HepG2 (cell line): ENCODE results near the gene FCER1G. TPM values are rescaled to one million over a fixed set of nuclear protein-coding genes. Genes with fewer than 3 reads are reported as not detected.

ENCODE experiments used
- FOXK2 ChIP-seq: fragments of 450-650 bp; IDR thresholded peaks from 2 replicates; pipeline ENCODE4 v1.6.1; 2016
- MXI1 ChIP-seq: IDR thresholded peaks from 3 replicates; pipeline ENCODE4 v1.6.1; 2012; ENCODE audit warnings: low read depth, low read length, inconsistent platforms, borderline replicate concordance
- RELA ChIP-seq: sonication (generic); formaldehyde crosslinking; IDR thresholded peaks from 2 replicates; pipeline ENCODE4 v1.4.0; 2020; ENCODE audit warnings: missing genetic modification reagents
- THYN1 ChIP-seq: sonication (generic); formaldehyde crosslinking; IDR thresholded peaks from 2 replicates; pipeline ENCODE4 v1.8.1; 2023; ENCODE audit warnings: low read depth, mild to moderate bottlenecking, moderate library complexity, missing genetic modification reagents, borderline replicate concordance
- ZBTB3 ChIP-seq: sonication (generic); formaldehyde crosslinking; IDR thresholded peaks from 2 replicates; pipeline ENCODE4 v1.4.0; 2020; ENCODE audit warnings: low read depth, mild to moderate bottlenecking, moderate library complexity, missing genetic modification reagents, borderline replicate concordance
- ZNF460 ChIP-seq: sonication (generic); formaldehyde crosslinking; IDR thresholded peaks from 2 replicates; pipeline ENCODE4 v1.5.1; 2020; ENCODE audit warnings: missing genetic modification reagents, mild to moderate bottlenecking, borderline replicate concordance
- ZSCAN30 ChIP-seq: sonication (generic); formaldehyde crosslinking; IDR thresholded peaks from 2 replicates; pipeline ENCODE4 v1.5.0; 2020; ENCODE audit warnings: mild to moderate bottlenecking, missing genetic modification reagents
- polyA plus RNA-seq, 8 experiments: library from polyadenylated mRNA; depleted of rRNA in 3 of 8; stranded (reverse) in 7 of 8; unstranded in 1 of 8; fragments of >200 nt; fragmentation: Illumina TruSeq in 4 of 8; extraction: Trizol in 4 of 8; gene quantifications; 2 replicates each; pipeline versions ENCODE4 v1.2.1 to v1.2.3, GENCODE V29; 2011 to 2016; ENCODE audit warnings: low read depth in 4 of 8, missing spikeins in 1 of 8, mixed read lengths in 1 of 8; ENCODE audit not compliant: insufficient read depth in 1 of 8
- total RNA-seq, 5 experiments: library from RNA; depleted of rRNA; stranded (reverse); fragments of >200 nt; fragmentation: Illumina TruSeq; extraction: Trizol; gene quantifications; 2 replicates each; pipeline ENCODE4 v1.2.3, GENCODE V29; 2016; ENCODE audit warnings: low read depth in 1 of 5
- TF ChIP-seq, protein P1 (sequence below), 2 experiments: IDR thresholded peaks; 2 replicates each; pipeline ENCODE4 v1.6.1; 2011 to 2012; ENCODE audit warnings: low read length in 2 of 2, borderline replicate concordance in 1 of 2, low read depth in 1 of 2, mild to moderate bottlenecking in 1 of 2, moderate library complexity in 1 of 2
- TF ChIP-seq, protein P2 (sequence below): sonication (generic); formaldehyde crosslinking; IDR thresholded peaks from 2 replicates; pipeline ENCODE4 v1.5.0; 2020; ENCODE audit warnings: mild to moderate bottlenecking, missing genetic modification reagents
- TF ChIP-seq, protein P3 (sequence below): sonication (generic); formaldehyde crosslinking; IDR thresholded peaks from 2 replicates; pipeline ENCODE4 v1.4.0; 2020; ENCODE audit warnings: mild to moderate bottlenecking, missing genetic modification reagents
- TF ChIP-seq, protein P4 (sequence below): sonication (generic); formaldehyde crosslinking; IDR thresholded peaks from 2 replicates; pipeline ENCODE4 v1.5.0; 2020; ENCODE audit warnings: missing genetic modification reagents
- TF ChIP-seq, protein P5 (sequence below): sonication (generic); formaldehyde crosslinking; IDR thresholded peaks from 2 replicates; pipeline ENCODE4 v1.4.0; 2020; ENCODE audit warnings: mild to moderate bottlenecking, missing genetic modification reagents

The FCER1G gene
- total and polyA plus RNA-seq, 2 of the 13 experiments (the other 11 are each of a cell fraction or from before 2014, with no cell fraction given), result 1.3 to 6.4 TPM

DNA sequence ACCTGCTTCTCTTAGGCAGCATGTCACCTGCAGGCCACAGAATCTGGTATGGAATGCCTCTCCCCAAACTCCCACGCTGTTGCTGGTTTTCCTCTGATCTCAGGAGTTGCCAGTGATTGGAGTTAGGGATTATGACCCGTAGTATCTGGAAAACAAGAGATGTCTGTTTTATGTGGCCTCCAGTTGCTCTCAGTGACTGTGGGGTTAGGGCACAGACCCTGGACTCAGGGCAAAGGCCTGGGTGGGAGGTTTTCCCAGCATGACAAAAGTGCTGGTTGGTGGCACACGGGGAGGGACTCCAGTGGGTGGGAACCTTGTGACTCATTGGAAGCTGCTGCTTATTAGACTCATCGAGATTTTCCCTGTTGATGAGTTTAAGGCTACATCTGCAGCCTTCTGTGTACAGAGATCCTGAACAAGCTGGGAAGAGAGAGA lies 23.0 kb downstream of the FCER1G start, which contains the start of gene NR1I3 (continued):
- TF ChIP-seq, protein P1, sequence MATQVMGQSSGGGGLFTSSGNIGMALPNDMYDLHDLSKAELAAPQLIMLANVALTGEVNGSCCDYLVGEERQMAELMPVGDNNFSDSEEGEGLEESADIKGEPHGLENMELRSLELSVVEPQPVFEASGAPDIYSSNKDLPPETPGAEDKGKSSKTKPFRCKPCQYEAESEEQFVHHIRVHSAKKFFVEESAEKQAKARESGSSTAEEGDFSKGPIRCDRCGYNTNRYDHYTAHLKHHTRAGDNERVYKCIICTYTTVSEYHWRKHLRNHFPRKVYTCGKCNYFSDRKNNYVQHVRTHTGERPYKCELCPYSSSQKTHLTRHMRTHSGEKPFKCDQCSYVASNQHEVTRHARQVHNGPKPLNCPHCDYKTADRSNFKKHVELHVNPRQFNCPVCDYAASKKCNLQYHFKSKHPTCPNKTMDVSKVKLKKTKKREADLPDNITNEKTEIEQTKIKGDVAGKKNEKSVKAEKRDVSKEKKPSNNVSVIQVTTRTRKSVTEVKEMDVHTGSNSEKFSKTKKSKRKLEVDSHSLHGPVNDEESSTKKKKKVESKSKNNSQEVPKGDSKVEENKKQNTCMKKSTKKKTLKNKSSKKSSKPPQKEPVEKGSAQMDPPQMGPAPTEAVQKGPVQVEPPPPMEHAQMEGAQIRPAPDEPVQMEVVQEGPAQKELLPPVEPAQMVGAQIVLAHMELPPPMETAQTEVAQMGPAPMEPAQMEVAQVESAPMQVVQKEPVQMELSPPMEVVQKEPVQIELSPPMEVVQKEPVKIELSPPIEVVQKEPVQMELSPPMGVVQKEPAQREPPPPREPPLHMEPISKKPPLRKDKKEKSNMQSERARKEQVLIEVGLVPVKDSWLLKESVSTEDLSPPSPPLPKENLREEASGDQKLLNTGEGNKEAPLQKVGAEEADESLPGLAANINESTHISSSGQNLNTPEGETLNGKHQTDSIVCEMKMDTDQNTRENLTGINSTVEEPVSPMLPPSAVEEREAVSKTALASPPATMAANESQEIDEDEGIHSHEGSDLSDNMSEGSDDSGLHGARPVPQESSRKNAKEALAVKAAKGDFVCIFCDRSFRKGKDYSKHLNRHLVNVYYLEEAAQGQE (IDR thresholded peaks at IDR 0.05; ENCODE audit: borderline replicate concordance in 1 of 2, low read depth in 1 of 2, low read length in 2 of 2), result no peak
- TF ChIP-seq THYN1 (CRISPR knock-in tag), result no peak
- TF ChIP-seq FOXK2, result peak; percentile 56; the same call in 1 of the 2 replicates
- TF ChIP-seq, protein P2, sequence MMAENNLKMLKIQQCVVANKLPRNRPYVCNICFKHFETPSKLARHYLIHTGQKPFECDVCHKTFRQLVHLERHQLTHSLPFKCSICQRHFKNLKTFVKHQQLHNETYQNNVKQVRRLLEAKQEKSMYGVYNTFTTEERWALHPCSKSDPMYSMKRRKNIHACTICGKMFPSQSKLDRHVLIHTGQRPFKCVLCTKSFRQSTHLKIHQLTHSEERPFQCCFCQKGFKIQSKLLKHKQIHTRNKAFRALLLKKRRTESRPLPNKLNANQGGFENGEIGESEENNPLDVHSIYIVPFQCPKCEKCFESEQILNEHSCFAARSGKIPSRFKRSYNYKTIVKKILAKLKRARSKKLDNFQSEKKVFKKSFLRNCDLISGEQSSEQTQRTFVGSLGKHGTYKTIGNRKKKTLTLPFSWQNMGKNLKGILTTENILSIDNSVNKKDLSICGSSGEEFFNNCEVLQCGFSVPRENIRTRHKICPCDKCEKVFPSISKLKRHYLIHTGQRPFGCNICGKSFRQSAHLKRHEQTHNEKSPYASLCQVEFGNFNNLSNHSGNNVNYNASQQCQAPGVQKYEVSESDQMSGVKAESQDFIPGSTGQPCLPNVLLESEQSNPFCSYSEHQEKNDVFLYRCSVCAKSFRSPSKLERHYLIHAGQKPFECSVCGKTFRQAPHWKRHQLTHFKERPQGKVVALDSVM, result no peak
- TF ChIP-seq, protein P3, sequence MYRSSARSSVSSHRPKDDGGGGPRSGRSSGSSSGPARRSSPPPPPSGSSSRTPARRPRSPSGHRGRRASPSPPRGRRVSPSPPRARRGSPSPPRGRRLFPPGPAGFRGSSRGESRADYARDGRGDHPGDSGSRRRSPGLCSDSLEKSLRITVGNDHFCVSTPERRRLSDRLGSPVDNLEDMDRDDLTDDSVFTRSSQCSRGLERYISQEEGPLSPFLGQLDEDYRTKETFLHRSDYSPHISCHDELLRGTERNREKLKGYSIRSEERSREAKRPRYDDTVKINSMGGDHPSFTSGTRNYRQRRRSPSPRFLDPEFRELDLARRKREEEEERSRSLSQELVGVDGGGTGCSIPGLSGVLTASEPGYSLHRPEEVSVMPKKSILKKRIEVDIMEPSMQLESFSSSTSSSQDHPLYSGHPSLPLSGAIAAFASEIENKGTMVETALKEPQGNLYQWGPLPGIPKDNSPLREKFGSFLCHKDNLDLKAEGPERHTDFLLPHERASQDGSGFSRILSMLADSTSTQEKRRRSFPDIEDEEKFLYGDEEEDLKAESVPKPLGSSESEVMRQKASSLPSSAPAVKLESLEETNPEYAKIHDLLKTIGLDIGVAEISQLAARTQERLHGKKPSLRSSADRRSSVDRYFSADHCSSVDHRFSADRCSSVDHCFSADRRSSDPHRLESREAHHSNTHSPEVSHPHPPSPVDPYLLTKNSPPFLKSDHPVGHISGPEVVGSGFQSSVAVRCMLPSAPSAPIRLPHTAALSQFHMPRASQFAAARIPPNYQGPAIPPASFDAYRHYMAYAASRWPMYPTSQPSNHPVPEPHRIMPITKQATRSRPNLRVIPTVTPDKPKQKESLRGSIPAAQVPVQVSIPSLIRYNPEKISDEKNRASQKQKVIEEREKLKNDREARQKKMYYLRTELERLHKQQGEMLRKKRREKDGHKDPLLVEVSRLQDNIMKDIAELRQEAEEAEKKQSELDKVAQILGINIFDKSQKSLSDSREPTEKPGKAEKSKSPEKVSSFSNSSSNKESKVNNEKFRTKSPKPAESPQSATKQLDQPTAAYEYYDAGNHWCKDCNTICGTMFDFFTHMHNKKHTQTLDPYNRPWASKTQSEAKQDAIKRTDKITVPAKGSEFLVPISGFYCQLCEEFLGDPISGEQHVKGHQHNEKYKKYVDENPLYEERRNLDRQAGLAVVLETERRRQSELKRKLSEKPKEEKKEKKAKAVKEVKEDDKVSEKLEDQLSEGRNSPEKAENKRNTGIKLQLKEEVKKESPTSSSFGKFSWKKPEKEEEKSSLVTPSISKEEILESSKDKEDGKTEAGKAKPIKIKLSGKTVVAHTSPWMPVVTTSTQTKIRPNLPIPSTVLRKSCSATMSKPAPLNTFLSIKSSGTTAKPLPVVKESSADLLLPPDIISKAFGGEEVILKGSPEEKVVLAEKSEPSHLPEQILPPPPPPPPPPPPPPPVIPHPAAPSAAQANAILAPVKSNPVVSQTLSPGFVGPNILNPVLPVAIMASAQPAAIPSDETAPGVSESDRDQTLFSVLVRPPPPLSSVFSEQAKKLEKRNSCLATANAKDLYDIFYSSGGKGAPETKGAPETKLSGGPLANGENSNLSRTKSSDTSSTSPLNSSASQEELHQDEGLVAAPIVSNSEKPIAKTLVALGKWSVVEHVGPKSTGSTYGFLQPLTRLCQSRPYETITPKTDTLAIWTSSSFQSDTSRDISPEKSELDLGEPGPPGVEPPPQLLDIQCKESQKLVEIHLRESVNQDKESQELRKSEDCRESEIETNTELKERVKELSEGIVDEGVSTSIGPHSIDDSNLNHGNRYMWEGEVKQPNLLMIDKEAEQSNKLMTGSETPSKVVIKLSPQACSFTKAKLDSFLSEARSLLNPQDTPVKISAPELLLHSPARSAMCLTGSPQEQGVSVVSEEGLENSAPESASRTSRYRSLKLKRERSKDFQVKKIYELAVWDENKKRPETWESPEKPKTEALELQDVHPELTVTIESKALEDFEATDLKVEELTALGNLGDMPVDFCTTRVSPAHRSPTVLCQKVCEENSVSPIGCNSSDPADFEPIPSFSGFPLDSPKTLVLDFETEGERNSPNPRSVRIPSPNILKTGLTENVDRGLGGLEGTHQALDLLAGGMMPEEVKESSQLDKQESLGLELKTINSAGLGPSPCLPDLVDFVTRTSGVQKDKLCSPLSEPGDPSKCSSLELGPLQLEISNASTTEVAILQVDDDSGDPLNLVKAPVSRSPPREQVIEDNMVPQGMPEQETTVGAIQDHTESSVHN (CRISPR knock-in tag), result no peak
- TF ChIP-seq RELA (CRISPR knock-in tag), result no peak
- 0 out of 2 replicates have a peak, but pooled peaks have one; percentile 65 for TF ChIP-seq ZBTB3 (CRISPR knock-in tag)
- peak; percentile 68; the same call in 1 of the 3 replicates for TF ChIP-seq MXI1
- TF ChIP-seq ZSCAN30 (CRISPR knock-in tag), result no peak
- TF ChIP-seq ZNF460 (CRISPR knock-in tag), result no peak; the same call in 1 of the 2 replicates
- TF ChIP-seq, protein P4, sequence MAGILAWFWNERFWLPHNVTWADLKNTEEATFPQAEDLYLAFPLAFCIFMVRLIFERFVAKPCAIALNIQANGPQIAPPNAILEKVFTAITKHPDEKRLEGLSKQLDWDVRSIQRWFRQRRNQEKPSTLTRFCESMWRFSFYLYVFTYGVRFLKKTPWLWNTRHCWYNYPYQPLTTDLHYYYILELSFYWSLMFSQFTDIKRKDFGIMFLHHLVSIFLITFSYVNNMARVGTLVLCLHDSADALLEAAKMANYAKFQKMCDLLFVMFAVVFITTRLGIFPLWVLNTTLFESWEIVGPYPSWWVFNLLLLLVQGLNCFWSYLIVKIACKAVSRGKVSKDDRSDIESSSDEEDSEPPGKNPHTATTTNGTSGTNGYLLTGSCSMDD, result no peak
- TF ChIP-seq, protein P5, sequence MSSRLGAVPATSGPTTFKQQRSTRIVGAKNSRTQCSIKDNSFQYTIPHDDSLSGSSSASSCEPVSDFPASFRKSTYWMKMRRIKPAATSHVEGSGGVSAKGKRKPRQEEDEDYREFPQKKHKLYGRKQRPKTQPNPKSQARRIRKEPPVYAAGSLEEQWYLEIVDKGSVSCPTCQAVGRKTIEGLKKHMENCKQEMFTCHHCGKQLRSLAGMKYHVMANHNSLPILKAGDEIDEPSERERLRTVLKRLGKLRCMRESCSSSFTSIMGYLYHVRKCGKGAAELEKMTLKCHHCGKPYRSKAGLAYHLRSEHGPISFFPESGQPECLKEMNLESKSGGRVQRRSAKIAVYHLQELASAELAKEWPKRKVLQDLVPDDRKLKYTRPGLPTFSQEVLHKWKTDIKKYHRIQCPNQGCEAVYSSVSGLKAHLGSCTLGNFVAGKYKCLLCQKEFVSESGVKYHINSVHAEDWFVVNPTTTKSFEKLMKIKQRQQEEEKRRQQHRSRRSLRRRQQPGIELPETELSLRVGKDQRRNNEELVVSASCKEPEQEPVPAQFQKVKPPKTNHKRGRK, result no peak
